DOHH2 (cell line): ENCODE data around the gene APOA5.

Source experiments
- CTCF ChIP-seq: fragments of 200-600 bp; sonication (generic); IDR thresholded peaks from one replicate; pipeline ENCODE4 v1.5.1; 2014; ENCODE audit warnings: antibody characterized with exemption, mild to moderate bottlenecking, low read depth, low read length; ENCODE audit not compliant: poor library complexity, severe bottlenecking
- EZH2phosphoT487 ChIP-seq: fragments of 200-600 bp; sonication (generic); IDR thresholded peaks from 2 replicates; pipeline ENCODE4 v1.6.1; 2017; ENCODE audit warnings: borderline replicate concordance, mild to moderate bottlenecking, antibody characterized with exemption, low read length, moderate library complexity, mixed read lengths

GRCh38 chr11:116787786-116788486, 3.7 kb downstream of the APOA5 start, which contains the start of gene ZPR1:
- no peak for TF ChIP-seq CTCF
- no peak for TF ChIP-seq EZH2phosphoT487
